D721Med (cell line): ENCODE results near the gene MAPK6.

ENCODE experiments used
- DNase-seq: peaks from one replicate; pipeline ENCODE4 v3.0.0; 2011; ENCODE audit warnings: low spot score; ENCODE audit not compliant: insufficient read length
- FAIRE-seq: peaks from 2 replicates; lab custom pipeline; 2011; peaks lifted over from hg19 to GRCh38; lab: Jason Lieb, UNC
- TF ChIP-seq, protein P1 (sequence below): IDR thresholded peaks from 2 replicates; pipeline ENCODE4 v1.5.1; 2012; ENCODE audit warnings: mild to moderate bottlenecking, control low read depth; ENCODE audit not compliant: insufficient read depth; ENCODE audit errors: missing control alignments

Gene MAPK6

GRCh38 chr15:52004806-52005205 is 14.2 kb upstream of the MAPK6 start:
- FAIRE-seq: no peak

GRCh38 chr15:52005748-52006701 is 13.0 kb upstream of the MAPK6 start:
- FAIRE-seq (no peak), DNase-seq (no peak)
- TF ChIP-seq, protein P1, sequence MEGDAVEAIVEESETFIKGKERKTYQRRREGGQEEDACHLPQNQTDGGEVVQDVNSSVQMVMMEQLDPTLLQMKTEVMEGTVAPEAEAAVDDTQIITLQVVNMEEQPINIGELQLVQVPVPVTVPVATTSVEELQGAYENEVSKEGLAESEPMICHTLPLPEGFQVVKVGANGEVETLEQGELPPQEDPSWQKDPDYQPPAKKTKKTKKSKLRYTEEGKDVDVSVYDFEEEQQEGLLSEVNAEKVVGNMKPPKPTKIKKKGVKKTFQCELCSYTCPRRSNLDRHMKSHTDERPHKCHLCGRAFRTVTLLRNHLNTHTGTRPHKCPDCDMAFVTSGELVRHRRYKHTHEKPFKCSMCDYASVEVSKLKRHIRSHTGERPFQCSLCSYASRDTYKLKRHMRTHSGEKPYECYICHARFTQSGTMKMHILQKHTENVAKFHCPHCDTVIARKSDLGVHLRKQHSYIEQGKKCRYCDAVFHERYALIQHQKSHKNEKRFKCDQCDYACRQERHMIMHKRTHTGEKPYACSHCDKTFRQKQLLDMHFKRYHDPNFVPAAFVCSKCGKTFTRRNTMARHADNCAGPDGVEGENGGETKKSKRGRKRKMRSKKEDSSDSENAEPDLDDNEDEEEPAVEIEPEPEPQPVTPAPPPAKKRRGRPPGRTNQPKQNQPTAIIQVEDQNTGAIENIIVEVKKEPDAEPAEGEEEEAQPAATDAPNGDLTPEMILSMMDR: no peak

More at GRCh38 chr15:52004806-52005205, 14.2 kb upstream of the MAPK6 start:
- TF ChIP-seq, protein P1: no peak
- no peak for DNase-seq

DNA sequence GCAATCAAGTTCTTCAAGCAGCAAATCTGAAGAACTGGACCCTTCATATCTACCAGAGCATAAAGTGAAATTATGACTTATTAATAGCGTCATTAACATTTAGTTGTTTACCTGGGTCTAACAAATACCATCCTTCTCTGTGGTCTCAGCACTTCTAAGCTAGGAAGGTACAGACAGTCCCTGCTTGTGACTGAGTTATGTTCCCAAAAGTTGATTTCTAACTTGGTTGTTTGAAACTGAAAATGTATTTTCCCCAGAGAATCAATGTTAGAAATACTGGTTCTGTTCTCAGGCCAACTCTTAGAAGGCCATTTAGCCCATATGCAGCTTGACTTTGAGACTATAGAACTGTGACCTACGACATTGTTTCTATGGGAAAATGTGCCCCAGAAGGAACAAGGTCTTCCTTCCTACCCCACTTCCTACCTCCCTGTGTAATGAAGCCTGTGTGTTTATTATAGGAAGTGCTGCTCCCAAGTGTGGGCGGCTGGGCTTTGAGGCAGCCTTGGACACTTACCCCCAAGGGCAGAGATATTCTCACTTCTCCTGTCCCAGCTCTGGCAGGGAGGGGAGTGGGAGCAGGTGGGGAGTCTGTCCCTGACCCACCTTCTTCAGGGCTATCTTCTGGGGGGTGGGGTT is 12.2 kb upstream of the MAPK6 start:
- TF ChIP-seq, protein P1: no peak
- FAIRE-seq (no peak), DNase-seq (no peak)

DNA sequence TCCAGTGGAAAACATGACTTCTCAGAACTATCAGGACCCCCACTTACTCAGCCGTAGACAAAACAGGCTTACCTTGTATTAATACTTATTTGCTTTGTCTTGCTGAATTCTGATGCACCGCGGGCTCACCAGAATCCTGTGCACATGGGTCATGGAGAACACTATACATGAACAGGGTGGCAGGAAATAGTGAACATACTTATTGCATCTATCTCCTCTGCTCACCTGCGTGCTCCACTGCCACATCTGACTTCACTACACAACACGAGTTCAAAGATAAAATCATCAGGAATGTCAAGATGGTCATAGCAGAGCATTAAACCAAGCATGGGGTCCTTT is 10.7 kb upstream of the MAPK6 start:
- no peak for DNase-seq
- no peak for FAIRE-seq
- TF ChIP-seq, protein P1: no peak

DNA sequence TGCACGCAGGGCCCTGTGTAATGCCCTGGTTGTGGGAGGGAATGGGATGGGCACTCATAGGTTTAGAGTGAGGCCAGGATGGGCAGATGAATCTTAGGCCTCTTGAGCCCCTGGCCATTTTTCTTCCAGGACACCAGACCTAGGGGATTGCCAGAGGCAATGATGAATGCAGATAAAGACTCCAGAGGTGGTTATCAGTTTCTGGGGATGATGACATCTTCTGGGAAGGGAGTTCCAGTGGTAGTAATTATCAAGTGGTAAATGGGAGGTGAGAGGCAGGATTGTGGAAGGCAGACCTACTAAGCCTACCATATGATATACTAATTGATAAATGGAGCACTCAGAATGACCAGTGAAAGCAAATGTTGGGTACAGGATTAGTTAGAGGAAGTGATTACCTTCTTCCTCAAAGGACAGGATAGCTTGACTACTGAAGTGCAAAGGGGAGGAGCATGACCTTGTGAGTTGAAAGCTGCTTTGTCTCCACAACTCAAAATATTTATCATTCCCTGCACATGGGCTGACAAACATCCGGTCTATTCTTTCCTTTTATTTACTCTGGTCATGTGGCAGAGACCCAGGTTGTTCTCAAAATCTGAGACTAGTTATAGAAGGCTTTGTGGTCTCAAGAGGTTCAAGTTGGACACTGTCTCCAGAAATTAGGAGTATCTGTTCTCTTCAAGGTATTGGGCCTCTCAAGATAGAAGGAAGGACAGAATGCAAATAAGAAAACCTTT is 10.2 kb upstream of the MAPK6 start:
- TF ChIP-seq, protein P1: no peak
- FAIRE-seq (no peak), DNase-seq (no peak)

DNA sequence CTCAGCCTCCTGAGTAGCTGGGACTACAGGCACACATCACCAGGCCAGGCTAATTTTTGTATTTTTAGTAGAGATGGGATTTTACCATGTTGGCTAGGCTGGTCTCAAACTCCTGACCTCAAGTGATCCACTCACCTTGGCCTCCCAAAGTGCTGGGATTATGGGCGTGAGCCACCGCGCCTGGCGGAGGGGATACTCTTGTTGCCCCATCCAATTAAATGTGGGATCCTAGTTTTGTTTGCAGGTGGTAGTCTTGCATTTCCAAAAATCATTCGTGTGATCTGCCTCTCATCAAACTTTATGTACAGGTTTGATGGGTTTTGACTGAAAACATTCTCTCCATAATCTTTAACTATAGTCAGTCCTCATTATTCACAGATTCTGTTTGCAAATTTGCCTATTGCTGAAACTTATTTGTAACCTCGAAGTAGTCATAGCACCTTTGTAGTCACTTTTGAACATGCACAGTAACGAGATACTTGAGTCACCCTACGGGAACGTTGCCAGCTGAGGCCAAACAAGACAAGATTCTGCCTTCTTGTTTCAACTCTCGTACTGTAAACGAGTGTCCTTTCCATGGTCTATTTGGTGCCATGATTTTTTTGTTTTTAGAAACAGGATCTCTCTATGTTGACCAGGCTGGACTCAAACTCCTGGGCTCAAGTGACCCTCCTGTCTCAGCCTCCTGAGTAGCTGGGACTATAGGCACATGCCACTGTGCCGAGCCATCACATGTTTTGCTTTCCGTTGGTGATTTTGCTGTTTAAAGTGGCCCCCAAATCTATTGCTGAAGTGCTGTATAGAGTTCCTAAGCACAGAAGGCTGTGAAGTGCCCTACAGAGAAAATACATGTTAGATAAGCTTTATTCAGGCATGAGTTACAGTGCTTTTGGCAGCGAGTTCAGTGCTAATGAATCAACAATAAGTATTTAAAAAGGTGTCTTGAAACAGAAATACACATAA is 8.1 kb upstream of the MAPK6 start:
- FAIRE-seq: no peak
- no peak for DNase-seq
- TF ChIP-seq, protein P1: no peak
